ENCODE results near the gene MRPL34.

- TF ChIP-seq CTCF (IDR thresholded peaks at IDR 0.05) (no peak), ZFX (IDR thresholded peaks at IDR 0.05; ENCODE audit: borderline replicate concordance) (no peak)
These were observed 2.3 kb downstream of the MRPL34 start for GRCh38 chr19:17307876-17308377.

All from 22Rv1 (cell line).